Panc1 (cell line): ENCODE measurements around the gene ACLY.
"Not testable (repeated sequence)": the region's sequence is repeated elsewhere in the genome, so short reads cannot be mapped to it uniquely, and the experiment has no call there.

Experiments
- CTCF ChIP-seq: fragments of 450-650 bp; IDR thresholded peaks from 2 replicates; pipeline ENCODE4 v1.5.1; 2017; ENCODE audit warnings: mild to moderate bottlenecking
- REST ChIP-seq, 2 experiments: IDR thresholded peaks; 2 replicates each; pipeline ENCODE4 v1.6.1; 2011 to 2012; ENCODE audit warnings: low read depth in 2 of 2, control low read depth in 1 of 2, low read length in 1 of 2, mild to moderate bottlenecking in 1 of 2, moderate library complexity in 1 of 2; ENCODE audit not compliant: insufficient read depth in 1 of 2
- SIN3A ChIP-seq: IDR thresholded peaks from 2 replicates; pipeline ENCODE4 v1.6.1; 2012; ENCODE audit warnings: low read depth, mild to moderate bottlenecking, low read length, moderate library complexity, borderline replicate concordance; ENCODE audit not compliant: insufficient read depth

GRCh38 chr17:41851382-41851781 is 67.4 kb downstream of the ACLY start:
- not testable (repeated sequence) for TF ChIP-seq CTCF; REST (IDR thresholded peaks at IDR 0.05; ENCODE audit: insufficient read depth in 1 of 2, low read depth in 2 of 2, low read length in 1 of 2); SIN3A
